HG02938 (cell line): ENCODE data around the gene SPACA9.

Experiments used
- ATAC-seq: cut with Tn5 transposase; IDR thresholded peaks from one replicate; pipeline ENCODE4 v1.9.1; 2021; ENCODE audit warnings: mild to moderate bottlenecking, moderate library complexity; ENCODE audit not compliant: unreplicated experiment

Gene SPACA9

GRCh38 chr9:132878695-132879456 is at the start of gene SPACA9:
SPACA9 (plus strand) TSS chr9:132878898; CDS start chr9:132883948, 5,050 bp downstream.
- ATAC-seq: no peak

- no peak for ATAC-seq
These were observed 46.4 kb upstream of the SPACA9 start for GRCh38 chr9:132832171-132832881.

GRCh38 chr9:132833550-132834121 is 45.1 kb upstream of the SPACA9 start:
- ATAC-seq: no peak

- no peak for ATAC-seq
These were observed 44.4 kb upstream of the SPACA9 start for GRCh38 chr9:132834343-132834742.

- no peak for ATAC-seq
These were observed 41.0 kb upstream of the SPACA9 start for GRCh38 chr9:132837501-132838286.

- ATAC-seq: no peak
These were observed 40.4 kb upstream of the SPACA9 start for GRCh38 chr9:132838291-132838690.

GRCh38 chr9:132840980-132841379 is 37.7 kb upstream of the SPACA9 start:
- no peak for ATAC-seq

- ATAC-seq: no peak
These were observed 36.3 kb upstream of the SPACA9 start for GRCh38 chr9:132842124-132843044.

- ATAC-seq: no peak
These were observed 32.4 kb upstream of the SPACA9 start for GRCh38 chr9:132846109-132846917.

GRCh38 chr9:132846918-132847515 is 31.7 kb upstream of the SPACA9 start:
- no peak for ATAC-seq

GRCh38 chr9:132849185-132849706 is 29.5 kb upstream of the SPACA9 start:
- no peak for ATAC-seq

- no peak for ATAC-seq
These were observed 25.2 kb upstream of the SPACA9 start for GRCh38 chr9:132853482-132853881.

- no peak for ATAC-seq
These were observed 23.9 kb upstream of the SPACA9 start for GRCh38 chr9:132854832-132855231.

- ATAC-seq: no peak
These were observed 22.8 kb upstream of the SPACA9 start for GRCh38 chr9:132855904-132856303.

- no peak for ATAC-seq
These were observed 21.7 kb upstream of the SPACA9 start for GRCh38 chr9:132857031-132857430.

GRCh38 chr9:132857616-132858342 is 20.9 kb upstream of the SPACA9 start:
- ATAC-seq: no peak

- ATAC-seq: no peak
These were observed 19.9 kb upstream of the SPACA9 start for GRCh38 chr9:132858751-132859150.

GRCh38 chr9:132861666-132862065 is 17.0 kb upstream of the SPACA9 start:
- no peak for ATAC-seq
